ENCODE data around the gene GLTP. TPM values are rescaled to one million over a fixed set of nuclear protein-coding genes. Genes with fewer than 3 reads are reported as not detected.

Gene GLTP
- total RNA-seq, 4 donors from 2014 or later = 8.7 to 53.9 (median 24.6) TPM

- H3K27ac ChIP-seq = no peak overlapping the region
- no peaks in the 10 kb centered on the region for H3K36me3 ChIP-seq
- H3K4me3 ChIP-seq = no peak overlapping the region
- TF ChIP-seq CTCF (IDR thresholded peaks at IDR 0.05) = no peak
- TF ChIP-seq POLR2A (IDR thresholded peaks at IDR 0.05) = no peak
- intact Hi-C loops (cut with DNase I; ENCODE audit: low total_unique reads) = no loop called here
- no peaks in the 10 kb centered on the region for H3K27me3 ChIP-seq
- H3K9me3 ChIP-seq = no peaks in the 10 kb centered on the region
- no peaks in the 10 kb centered on the region for H3K4me1 ChIP-seq
- no peak for DNase-seq
Measured at GRCh38 chr12:109871668-109872314, 8.6 kb downstream of the GLTP start.

- Histone ChIP-seq H3K4me1 (no peaks in the 10 kb centered on the region), H3K27me3 (no peaks in the 10 kb centered on the region), H3K27ac (no peak overlapping the region), H3K9me3 (no peaks in the 10 kb centered on the region), H3K36me3 (no peaks in the 10 kb centered on the region), H3K4me3 (no peak overlapping the region)
- DNase-seq = no peak
- intact Hi-C loops (cut with DNase I; ENCODE audit: low total_unique reads) = no loop called here
- TF ChIP-seq CTCF (IDR thresholded peaks at IDR 0.05) = no peak
- TF ChIP-seq POLR2A (IDR thresholded peaks at IDR 0.05) = no peak
Measured at GRCh38 chr12:109870648-109871047, 9.7 kb downstream of the GLTP start.

- no peak for TF ChIP-seq POLR2A (IDR thresholded peaks at IDR 0.05)
- no peak for TF ChIP-seq CTCF (IDR thresholded peaks at IDR 0.05)
- Histone ChIP-seq H3K27ac (no peak overlapping the region), H3K9me3 (no peaks in the 10 kb centered on the region), H3K27me3 (no peaks in the 10 kb centered on the region), H3K4me1 (no peaks in the 10 kb centered on the region), H3K4me3 (no peak overlapping the region), H3K36me3 (no peaks in the 10 kb centered on the region)
- intact Hi-C loops (cut with DNase I; ENCODE audit: low total_unique reads) = no loop called here
- DNase-seq = no peak
Measured at GRCh38 chr12:109868182-109869051, 11.9 kb downstream of the GLTP start.

- H3K27me3 ChIP-seq = no peaks in the 10 kb centered on the region
- H3K4me3 ChIP-seq = no peak overlapping the region
- no peaks in the 10 kb centered on the region for H3K9me3 ChIP-seq
- H3K36me3 ChIP-seq = no peaks in the 10 kb centered on the region
- no peak for DNase-seq
- no peaks in the 10 kb centered on the region for H3K4me1 ChIP-seq
- intact Hi-C loops (cut with DNase I; ENCODE audit: low total_unique reads) = no loop called here
- no peak for TF ChIP-seq POLR2A (IDR thresholded peaks at IDR 0.05)
- TF ChIP-seq CTCF (IDR thresholded peaks at IDR 0.05) = no peak
- no peak overlapping the region for H3K27ac ChIP-seq
Measured at GRCh38 chr12:109864916-109865315, 15.4 kb downstream of the GLTP start.
